Stimulated activated CD8-positive, alpha-beta memory T cell treated with anti-CD3 and anti-CD28 coated beads, Interleukin-15, amount 100 ng/mL, for 4 hours (primary cell): Measurements from ENCODE around the gene GRPEL2.
A peak's percentile ranks its signal among the peaks of the same experiment; 100 is the strongest.

Source experiments
- DNase-seq, 2 donors: peaks; one replicate each; pipeline ENCODE4 v3.0.0-alpha.2; 2020; ENCODE audit warnings: low read depth in 2 of 2

The GRPEL2 gene

GRCh38 chr5:149345147-149345891, at the start of gene GRPEL2:
Gene GRPEL2, plus strand, starts transcription at chr5:149345499. Its CDS starts 41 bp downstream, at chr5:149345540.
- peak; percentile 82 to 83 for DNase-seq

- DNase-seq, result no peak
Observed at GRCh38 chr5:149297340-149298025, 47.8 kb upstream of the GRPEL2 start.

GRCh38 chr5:149298163-149298562, 47.1 kb upstream of the GRPEL2 start:
- no peak for DNase-seq

- DNase-seq, result no peak
Observed at GRCh38 chr5:149298842-149299404, 46.4 kb upstream of the GRPEL2 start.

GRCh38 chr5:149299451-149300054, 45.7 kb upstream of the GRPEL2 start:
- no peak for DNase-seq

GRCh38 chr5:149300441-149300840, 44.9 kb upstream of the GRPEL2 start:
- no peak for DNase-seq

GRCh38 chr5:149301049-149301743, 44.1 kb upstream of the GRPEL2 start:
- no peak for DNase-seq

GRCh38 chr5:149301744-149302380, 43.4 kb upstream of the GRPEL2 start:
- no peak for DNase-seq

- no peak for DNase-seq
Observed at GRCh38 chr5:149302641-149303040, 42.7 kb upstream of the GRPEL2 start.

- no peak for DNase-seq
Observed at GRCh38 chr5:149303210-149303609, 42.1 kb upstream of the GRPEL2 start.

GRCh38 chr5:149304195-149305078, 40.9 kb upstream of the GRPEL2 start:
- DNase-seq, result no peak

GRCh38 chr5:149309354-149309753, 35.9 kb upstream of the GRPEL2 start:
- no peak for DNase-seq

- no peak for DNase-seq
Observed at GRCh38 chr5:149310488-149310887, 34.8 kb upstream of the GRPEL2 start.

GRCh38 chr5:149310947-149311658, 34.2 kb upstream of the GRPEL2 start:
- DNase-seq, result no peak

- DNase-seq, result no peak
Observed at GRCh38 chr5:149313151-149313841, 32.0 kb upstream of the GRPEL2 start.

- DNase-seq, result no peak
Observed at GRCh38 chr5:149314571-149315111, 30.7 kb upstream of the GRPEL2 start.

GRCh38 chr5:149315753-149316152, 29.5 kb upstream of the GRPEL2 start:
- DNase-seq, result no peak

GRCh38 chr5:149317281-149318048, 27.8 kb upstream of the GRPEL2 start:
- no peak for DNase-seq
